Activated T-helper 9 cell treated with anti-CD3 and anti-CD28 coated beads, Interleukin-2, amount 50 U/mL, for 16 hours (primary cell): ENCODE data around the gene CFAP221.

Experiments
- DNase-seq: peaks from one replicate; pipeline ENCODE4 v3.0.0-alpha.2; 2020; ENCODE audit warnings: low read depth

The CFAP221 gene

GRCh38 chr2:119645173-119645855 is 101.1 kb downstream of the CFAP221 start:
- DNase-seq, result no peak

DNA sequence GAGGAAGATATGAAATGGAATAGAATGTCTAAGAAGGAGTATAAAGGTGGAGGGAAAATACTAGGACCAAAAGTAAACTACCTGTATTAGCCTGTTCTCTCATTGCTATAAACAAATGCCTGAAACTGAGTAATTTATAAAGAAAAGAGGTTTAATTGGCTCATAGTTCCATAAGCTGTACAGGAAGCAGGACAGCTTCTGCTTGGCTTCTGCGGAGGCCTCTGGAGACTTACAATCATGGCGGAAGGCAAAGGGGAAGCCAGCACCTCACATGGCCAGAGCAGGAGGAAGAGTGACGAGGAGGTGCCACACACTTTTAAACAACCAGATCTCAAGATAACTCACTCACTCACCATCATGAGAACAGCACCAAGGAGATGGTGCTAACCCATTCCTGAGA is 101.9 kb downstream of the CFAP221 start:
- DNase-seq, result no peak

DNA sequence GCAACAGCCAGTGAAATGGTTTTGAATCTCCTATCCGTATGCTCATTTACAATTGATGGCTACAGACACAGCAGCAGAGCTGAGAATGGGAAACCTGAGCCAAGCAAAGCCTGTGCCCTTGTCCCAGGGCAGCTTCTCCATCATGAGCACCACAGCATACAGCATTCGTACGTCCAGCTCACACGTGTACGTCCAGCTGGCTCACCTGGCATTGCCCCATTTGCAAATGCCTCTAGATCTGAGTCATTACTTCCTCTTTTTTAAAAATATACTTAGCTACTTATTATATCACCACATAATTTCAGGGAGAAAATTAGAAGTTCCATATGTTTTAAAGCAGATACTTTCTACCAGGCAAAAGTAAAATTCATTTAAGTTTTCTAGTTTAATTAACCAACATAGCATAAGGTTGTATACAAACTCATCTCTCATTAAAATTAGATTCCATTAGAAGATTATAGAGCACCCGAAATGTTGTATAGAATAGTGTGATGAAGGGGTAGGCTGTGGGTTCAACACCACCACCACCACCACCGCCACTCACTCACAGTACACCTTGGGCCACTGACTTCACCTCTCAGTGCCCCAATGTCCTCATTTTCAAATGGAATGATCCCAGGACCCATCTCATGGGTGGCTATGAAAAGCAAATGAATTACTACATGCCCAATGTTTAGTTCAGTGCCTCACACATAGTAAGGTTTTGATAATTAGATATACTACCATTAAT is 103.4 kb downstream of the CFAP221 start:
- no peak for DNase-seq

DNA sequence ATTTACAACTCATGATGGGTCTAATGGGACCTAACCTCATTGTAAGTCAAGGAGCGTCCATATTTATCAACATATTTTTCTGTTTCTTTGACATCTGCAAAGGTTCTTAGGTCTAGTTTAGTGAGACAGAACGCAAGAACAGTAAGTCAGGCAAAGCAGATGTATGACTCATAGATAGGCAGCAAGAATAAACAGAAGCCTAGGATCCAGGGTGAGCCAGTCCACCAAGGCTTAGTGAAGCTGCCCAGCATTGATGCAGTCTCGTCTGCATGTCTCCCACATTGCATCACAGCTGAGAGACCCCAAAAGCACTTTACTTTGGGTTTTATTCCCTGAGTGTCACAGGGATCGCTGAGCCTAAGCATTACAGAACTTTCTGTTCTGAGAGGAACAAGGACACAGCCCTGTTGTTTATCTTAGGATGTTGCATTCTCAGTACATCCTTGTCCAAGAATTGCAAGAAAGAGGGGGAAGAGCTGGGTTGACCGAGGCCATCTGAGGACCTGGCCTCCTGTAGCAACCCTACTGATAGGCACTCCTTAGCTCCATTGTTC is 105.2 kb downstream of the CFAP221 start:
- DNase-seq, result no peak

- no peak for DNase-seq
Measured at GRCh38 chr2:119650206-119650605, 106.0 kb downstream of the CFAP221 start.

GRCh38 chr2:119650846-119651370 is 106.7 kb downstream of the CFAP221 start:
- no peak for DNase-seq

GRCh38 chr2:119657466-119658145 is 113.4 kb downstream of the CFAP221 start:
- no peak for DNase-seq

DNA sequence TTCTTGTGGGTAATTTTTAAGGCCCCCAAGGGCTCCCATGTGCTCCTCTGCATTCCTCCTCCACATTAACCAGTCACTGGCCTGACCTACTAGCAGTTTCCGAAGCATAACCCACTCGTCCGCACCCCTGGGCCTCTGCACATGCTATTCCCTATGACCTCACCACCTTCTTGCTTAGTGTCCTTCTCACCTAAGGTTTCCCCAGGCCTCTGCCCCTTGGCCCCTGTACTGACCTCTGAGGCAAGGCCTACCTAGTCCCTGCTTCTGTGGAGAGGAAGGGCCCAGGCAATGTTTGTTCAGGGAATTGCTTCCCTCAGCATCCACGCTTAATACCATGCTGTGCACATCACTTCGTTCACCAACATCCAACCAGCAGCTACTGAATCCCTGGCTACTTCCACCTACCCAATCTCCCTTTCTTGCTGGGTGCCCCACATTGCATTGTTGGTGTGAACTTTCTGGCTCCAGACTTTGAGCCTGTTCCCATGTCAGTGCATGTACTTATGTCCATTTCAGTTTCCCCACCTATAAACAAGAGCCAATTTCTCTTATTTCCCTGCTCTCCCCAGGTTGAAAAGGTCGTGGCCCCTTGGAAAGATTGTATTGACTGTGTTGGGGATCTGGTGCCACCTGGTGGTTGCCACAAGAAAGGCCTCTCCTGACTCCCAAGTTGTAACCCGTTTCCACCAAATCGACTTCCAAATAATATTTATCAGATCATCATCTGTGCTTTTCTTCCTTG is 115.5 kb downstream of the CFAP221 start:
- DNase-seq, result no peak

GRCh38 chr2:119660343-119660658 is 116.1 kb downstream of the CFAP221 start:
- DNase-seq, result no peak

DNA sequence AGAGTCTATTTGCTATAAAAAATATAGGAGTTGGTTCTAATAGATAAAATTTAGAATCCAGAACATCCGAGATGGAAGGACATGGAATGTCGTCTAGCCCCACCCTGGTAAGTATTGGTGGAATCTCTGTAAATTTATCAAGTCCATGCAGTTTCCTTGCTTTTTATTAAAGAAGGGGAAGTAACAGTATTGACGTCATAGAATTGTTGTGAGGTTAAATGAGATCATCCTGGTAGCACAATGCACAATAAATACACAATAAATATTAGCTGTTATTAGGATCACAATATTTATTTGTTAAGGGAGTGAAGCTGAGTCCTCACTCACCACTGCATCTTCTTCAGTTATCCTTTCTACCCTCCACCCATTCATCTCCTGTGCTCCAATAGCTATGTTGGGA is 118.0 kb downstream of the CFAP221 start:
- no peak for DNase-seq

DNA sequence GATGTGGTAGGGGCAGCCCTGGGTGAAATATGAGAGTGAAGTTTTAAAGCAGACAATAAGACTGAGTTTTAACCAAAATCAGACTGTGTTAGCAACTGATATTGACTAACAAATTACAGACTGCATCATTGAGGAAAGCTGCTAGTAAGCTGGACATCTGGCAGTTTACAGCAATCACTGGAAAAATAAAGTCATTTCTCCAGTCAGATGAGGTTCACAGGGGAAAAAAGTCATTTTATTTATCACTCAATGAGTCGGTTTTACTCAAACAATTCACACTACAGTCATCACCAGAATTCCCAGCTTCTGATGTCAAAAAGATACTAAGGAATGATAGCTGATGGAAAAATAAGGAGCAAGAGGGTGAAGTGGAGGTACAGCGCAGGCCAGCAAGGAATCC is 124.3 kb downstream of the CFAP221 start:
- DNase-seq, result no peak

DNA sequence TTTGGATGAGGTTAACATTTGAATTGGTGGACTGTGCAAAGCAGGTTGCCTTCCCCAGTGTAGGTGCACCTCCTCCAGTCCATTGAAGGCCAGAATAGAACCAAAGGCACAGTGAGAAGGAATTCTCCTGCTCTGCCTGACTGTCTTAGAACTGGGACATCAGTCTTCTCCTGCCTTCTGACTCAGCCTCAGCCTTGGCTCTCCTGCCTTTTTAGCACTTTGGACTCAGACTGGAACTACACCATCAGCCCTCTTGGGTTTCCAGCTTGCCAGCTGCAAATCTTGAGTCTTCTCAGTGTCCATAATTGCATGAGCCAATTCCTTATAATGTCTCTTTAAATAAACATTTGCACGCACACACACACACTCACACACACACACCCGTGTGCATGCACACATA is 126.8 kb downstream of the CFAP221 start:
- DNase-seq, result no peak

- DNase-seq, result no peak
Measured at GRCh38 chr2:119671752-119672151, 127.5 kb downstream of the CFAP221 start.

GRCh38 chr2:119672161-119672862 is 128.1 kb downstream of the CFAP221 start:
- DNase-seq, result no peak

GRCh38 chr2:119673796-119674195 is 129.5 kb downstream of the CFAP221 start:
- no peak for DNase-seq

GRCh38 chr2:119674711-119675500 is 130.7 kb downstream of the CFAP221 start:
- DNase-seq, result no peak

- no peak for DNase-seq
Measured at GRCh38 chr2:119678021-119678656, 133.9 kb downstream of the CFAP221 start.

- DNase-seq, result no peak
Measured at GRCh38 chr2:119679526-119679837, 135.2 kb downstream of the CFAP221 start.

DNA sequence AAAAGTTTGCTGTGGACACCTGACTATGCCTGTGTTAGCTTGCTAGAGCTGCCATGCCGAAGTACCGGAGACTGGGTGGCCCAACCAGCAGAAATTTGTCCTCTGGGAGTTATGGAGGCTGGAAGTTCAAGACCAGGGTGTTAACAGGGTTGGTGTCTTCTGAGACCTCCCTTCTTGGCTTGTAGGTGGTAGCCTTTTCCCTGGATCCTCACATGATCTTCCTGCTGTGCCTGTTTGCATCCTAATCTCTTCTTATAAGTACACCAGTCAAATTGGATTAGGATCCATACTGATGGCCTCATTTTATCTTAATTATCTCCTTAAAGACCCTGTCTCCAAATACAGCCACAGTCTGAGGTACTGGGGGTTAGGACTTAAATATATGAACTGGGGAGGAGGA is 135.6 kb downstream of the CFAP221 start:
- no peak for DNase-seq

- no peak for DNase-seq
Measured at GRCh38 chr2:119680457-119681202, 136.4 kb downstream of the CFAP221 start.
